ENCODE measurements around the gene IGSF6. TPM values are rescaled to one million over a fixed set of nuclear protein-coding genes. Genes with fewer than 3 reads are reported as not detected.

Gene IGSF6, protein sequence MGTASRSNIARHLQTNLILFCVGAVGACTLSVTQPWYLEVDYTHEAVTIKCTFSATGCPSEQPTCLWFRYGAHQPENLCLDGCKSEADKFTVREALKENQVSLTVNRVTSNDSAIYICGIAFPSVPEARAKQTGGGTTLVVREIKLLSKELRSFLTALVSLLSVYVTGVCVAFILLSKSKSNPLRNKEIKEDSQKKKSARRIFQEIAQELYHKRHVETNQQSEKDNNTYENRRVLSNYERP
- not detected in 2 replicates for total RNA-seq

DNA sequence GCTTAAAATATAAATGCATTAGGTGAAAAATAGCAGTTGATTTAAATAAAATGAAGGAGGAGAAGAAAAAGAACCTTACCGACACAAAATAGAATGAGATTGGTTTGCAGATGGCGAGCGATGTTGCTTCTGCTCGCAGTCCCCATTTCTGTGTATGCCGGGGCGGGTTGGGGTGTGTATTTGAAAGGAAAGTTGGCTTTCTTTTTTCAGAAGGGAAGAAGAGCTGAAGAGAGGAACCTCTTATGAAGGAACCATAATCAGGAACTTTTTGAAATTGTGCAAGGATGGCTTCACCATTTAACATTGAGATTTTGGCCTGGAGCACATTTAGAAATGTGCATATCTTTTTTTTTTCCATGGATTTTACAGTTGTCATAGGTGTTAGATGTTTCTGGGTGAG, at the start of gene IGSF6:
Gene IGSF6, minus strand, starts transcription at position 156 of the 400 bp plus-strand sequence. Its CDS starts 10 bp downstream, at position 146.

DNA sequence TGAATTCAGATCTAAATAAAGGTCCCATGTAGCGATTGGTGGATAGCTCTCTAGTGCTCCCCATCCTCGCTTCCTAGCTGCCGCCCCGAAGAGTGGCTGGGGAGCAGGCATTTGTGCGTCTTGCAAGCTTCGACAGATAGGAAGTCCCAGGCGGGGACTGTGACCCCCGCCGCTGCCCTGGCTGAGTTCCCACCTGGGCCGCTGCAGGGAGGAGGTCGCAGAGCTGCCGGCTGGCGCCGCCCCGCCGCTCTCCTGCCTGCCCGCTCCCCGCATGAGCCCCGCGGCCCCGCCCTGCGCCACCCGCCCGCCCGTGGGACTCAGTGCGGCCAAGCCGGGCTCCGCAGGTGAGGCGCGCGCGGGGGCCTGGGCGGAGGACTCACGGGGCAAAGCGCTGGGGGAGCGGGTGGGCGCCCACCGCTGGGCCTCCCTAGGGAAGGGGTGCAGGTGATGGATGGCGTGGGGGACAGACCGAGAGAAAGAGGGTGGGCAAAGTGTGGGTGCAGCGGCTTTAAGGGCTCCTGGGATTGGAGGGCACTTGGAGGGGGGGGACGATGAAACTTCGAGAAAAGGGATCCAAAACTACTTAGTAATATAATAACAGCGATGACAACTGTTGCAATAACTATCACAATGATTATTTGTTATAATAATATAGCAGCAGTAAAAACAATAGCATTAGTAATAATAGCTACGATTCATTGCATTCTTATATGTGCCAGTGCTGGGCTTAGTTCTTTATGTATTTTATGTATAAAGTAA, 11.7 kb upstream of the IGSF6 start, which contains the start of gene OTOA:
Gene OTOA, plus strand, starts transcription at position 80 of the 759 bp plus-strand sequence. CDS start 14,547 bp downstream, outside the sequence.

DNA sequence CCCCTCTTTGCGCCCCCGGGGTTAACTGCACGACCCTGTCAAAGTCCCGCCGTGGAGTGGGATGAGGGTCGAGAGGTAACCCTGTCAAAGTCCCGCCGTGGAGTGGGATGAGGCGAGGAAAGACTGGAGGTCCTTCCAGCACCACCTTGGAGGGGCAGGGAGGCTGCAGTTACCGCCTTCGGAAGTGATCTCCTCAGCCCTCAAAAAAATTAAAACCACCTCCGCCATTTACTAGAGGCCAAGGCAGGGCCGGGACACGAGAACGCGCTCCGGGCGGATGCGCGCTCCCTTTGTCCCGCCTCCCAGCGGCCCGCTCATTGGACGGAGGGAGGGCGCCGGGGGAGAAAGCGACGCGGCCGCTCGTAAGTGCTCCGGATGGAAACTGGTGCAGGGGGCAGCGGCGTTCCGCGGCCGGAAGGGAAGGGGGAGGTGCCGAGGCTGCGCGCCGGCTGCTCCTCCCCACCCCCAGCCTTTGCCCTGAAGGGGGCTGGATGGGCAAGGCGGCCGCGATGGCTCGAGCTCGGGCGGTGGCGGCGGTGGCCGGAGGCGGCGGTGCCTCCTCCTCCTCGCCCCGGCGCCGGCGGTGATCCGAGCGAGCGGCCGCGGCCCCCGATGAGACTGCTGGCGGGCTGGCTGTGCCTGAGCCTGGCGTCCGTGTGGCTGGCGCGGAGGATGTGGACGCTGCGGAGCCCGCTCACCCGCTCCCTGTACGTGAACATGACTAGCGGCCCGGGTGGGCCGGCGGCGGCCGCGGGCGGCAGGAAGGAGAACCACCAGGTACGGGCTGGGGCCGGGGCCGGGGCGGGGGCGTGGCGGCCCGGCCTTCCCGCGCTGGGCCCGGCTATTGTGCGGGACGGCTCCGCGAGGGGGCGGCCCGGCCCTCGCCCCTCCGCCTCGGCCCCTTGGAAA, 53.0 kb downstream of the IGSF6 start, which contains the start of gene METTL9:
Gene METTL9, plus strand, starts transcription at position 456 of the 909 bp plus-strand sequence. Its CDS starts 157 bp downstream, at position 613.

Other genes starting within 250 kb of the IGSF6 start
- gene METTL9, start 53.0 kb downstream of the IGSF6 start, total RNA-seq = 177 and 203 TPM in 2 replicates
- 0.09 TPM in 1 of 2 replicates, not detected in the other for gene OTOA, start 11.4 kb upstream of the IGSF6 start, total RNA-seq
- 22.9 and 37.3 TPM in 2 replicates for gene NPIPB4, start 205.1 kb upstream of the IGSF6 start, total RNA-seq